Lung microvascular endothelial cell (primary cell): ENCODE results near the gene ZNF672. TPM values are rescaled to one million over a fixed set of nuclear protein-coding genes. Genes with fewer than 3 reads are reported as not detected.

Experiments used
- DNase-seq, 2 donors: peaks; one replicate each; pipeline versions ENCODE4 v3.0.0 to v3.0.0-alpha.2; 2010; ENCODE audit warnings: low read depth in 2 of 2
- total RNA-seq: library from RNA; depleted of rRNA; stranded (reverse); fragments of >200 nt; gene quantifications from 2 replicates; pipeline ENCODE4 v1.2.1, GENCODE V29; 2014

The ZNF672 gene
- total RNA-seq, 1 donor from 2014 or later: 16.7 TPM

- DNase-seq: no peak
Observed at GRCh38 chr1:248831842-248832241, 6.2 kb upstream of the ZNF672 start.

- peak in 1 of 2 donors; percentile 45 for DNase-seq
Observed at GRCh38 chr1:248834343-248834940, 3.6 kb upstream of the ZNF672 start.

GRCh38 chr1:248837045-248837780 lies 811 bp upstream of the ZNF672 start:
- no peak for DNase-seq

- peak; percentile 93 to 94 for DNase-seq
Observed at GRCh38 chr1:248838357-248839167, 538 bp downstream of the ZNF672 start.

GRCh38 chr1:248839168-248839555 lies 1.1 kb downstream of the ZNF672 start:
- no peak for DNase-seq

GRCh38 chr1:248840946-248841345 lies 2.9 kb downstream of the ZNF672 start:
- DNase-seq: no peak

GRCh38 chr1:248841702-248842395 lies 3.8 kb downstream of the ZNF672 start:
- peak; percentile 50 to 55 for DNase-seq

- DNase-seq: no peak
Observed at GRCh38 chr1:248842781-248843331, 4.8 kb downstream of the ZNF672 start.

- no peak for DNase-seq
Observed at GRCh38 chr1:248843687-248844086, 5.7 kb downstream of the ZNF672 start.

- DNase-seq: no peak
Observed at GRCh38 chr1:248844526-248844925, 6.5 kb downstream of the ZNF672 start.

GRCh38 chr1:248847181-248847955 lies 9.3 kb downstream of the ZNF672 start:
- DNase-seq: no peak

GRCh38 chr1:248847956-248848561 lies 10.0 kb downstream of the ZNF672 start:
- DNase-seq: no peak

GRCh38 chr1:248848602-248849001 lies 10.6 kb downstream of the ZNF672 start:
- no peak for DNase-seq

GRCh38 chr1:248849152-248849551 lies 11.1 kb downstream of the ZNF672 start:
- DNase-seq: no peak

GRCh38 chr1:248849637-248850036 lies 11.6 kb downstream of the ZNF672 start:
- DNase-seq: no peak

GRCh38 chr1:248850124-248850523 lies 12.1 kb downstream of the ZNF672 start:
- no peak for DNase-seq

- DNase-seq: no peak
Observed at GRCh38 chr1:248850536-248851251, 12.7 kb downstream of the ZNF672 start.

GRCh38 chr1:248851390-248851789 lies 13.4 kb downstream of the ZNF672 start:
- DNase-seq: no peak
